A673 (cell line): ENCODE data around the gene NEMP2. TPM values are rescaled to one million over a fixed set of nuclear protein-coding genes. Genes with fewer than 3 reads are reported as not detected.

Experiments
- BruUV-seq: library from RNA; stranded (reverse); fragments of 400-500 nt; replicated peaks from 2 replicates; lab custom pipeline; 2021; lab: Mats Ljungman, UMichigan
- CTCF ChIA-PET: fragments of 300-600 bp; sonication (Branson Sonifier 250); formaldehyde crosslinking; loops from one replicate; lab custom pipeline; 2022; ENCODE audit warnings: antibody characterized with exemption; lab: Charles Lee
- POLR2A ChIA-PET: fragments of 300-600 bp; sonication (Branson Sonifier 250); formaldehyde crosslinking; loops from one replicate; lab custom pipeline; 2022; ENCODE audit warnings: antibody characterized with exemption; ENCODE audit not compliant: low non-redundant PET; lab: Charles Lee
- DNase-seq: peaks from one replicate; pipeline ENCODE4 v3.0.0-alpha.2; 2015; ENCODE audit warnings: low spot score
- H3K27ac ChIP-seq: fragments of 200-600 bp; sonication (generic); 2 replicates; pipeline ENCODE4 v1.5.1; 2016; ENCODE audit warnings: mixed run types, low read depth, mild to moderate bottlenecking, mixed read lengths, antibody characterized with exemption, low read length; ENCODE audit not compliant: poor library complexity, severe bottlenecking
- H3K27me3 ChIP-seq: fragments of 200-600 bp; sonication (generic); replicated peaks from 2 replicates; pipeline ENCODE4 v1.6.1; 2017; ENCODE audit warnings: mixed run types, low read depth, mild to moderate bottlenecking, mixed read lengths, antibody characterized with exemption, low read length; ENCODE audit not compliant: insufficient read depth, poor library complexity
- H3K36me3 ChIP-seq: fragments of 200-600 bp; sonication (generic); 2 replicates; pipeline ENCODE4 v1.6.1; 2016; ENCODE audit warnings: mixed run types, mild to moderate bottlenecking, mixed read lengths, antibody characterized with exemption, low read length; ENCODE audit not compliant: insufficient read depth, poor library complexity, severe bottlenecking
- H3K4me1 ChIP-seq: fragments of 200-600 bp; sonication (generic); 2 replicates; pipeline ENCODE4 v1.6.1; 2017; ENCODE audit warnings: mixed run types, mild to moderate bottlenecking, mixed read lengths, antibody characterized with exemption, low read length; ENCODE audit not compliant: insufficient read depth, poor library complexity, severe bottlenecking
- H3K4me3 ChIP-seq: fragments of 200-600 bp; sonication (generic); 2 replicates; pipeline ENCODE4 v1.5.1; 2016; ENCODE audit warnings: low read depth, mixed run types, mild to moderate bottlenecking, mixed read lengths, low read length; ENCODE audit not compliant: poor library complexity, severe bottlenecking
- H3K9me3 ChIP-seq: fragments of 200-600 bp; sonication (generic); 2 replicates; pipeline ENCODE4 v1.6.1; 2016; ENCODE audit warnings: mixed run types, low read depth, mild to moderate bottlenecking, mixed read lengths, antibody characterized with exemption, low read length; ENCODE audit not compliant: poor library complexity, severe bottlenecking
- EZH2 ChIP-seq: fragments of 200-600 bp; sonication (generic); IDR thresholded peaks from 2 replicates; pipeline ENCODE4 v1.6.1; 2017; ENCODE audit warnings: borderline replicate concordance, low read depth, mild to moderate bottlenecking, mixed read lengths, antibody characterized with exemption, low read length; ENCODE audit not compliant: poor library complexity, severe bottlenecking
- intact Hi-C: fragments of 100-400 bp; cut with micrococcal nuclease; formaldehyde crosslinking; loops from one replicate; pipeline ENCODE4 v1.10.0; 2022; ENCODE audit not compliant: unreplicated experiment
- total RNA-seq: library from RNA; stranded (reverse); gene quantifications from 2 replicates; pipeline ENCODE4 v1.2.3, GENCODE V29; 2021
- TF ChIP-seq, protein P1 (sequence below): fragments of 300-800, 200-600 bp; sonication (generic); conservative IDR thresholded peaks from 2 replicates; pipeline ENCODE4 v1.5.1; 2017; ENCODE audit warnings: low read depth, mild to moderate bottlenecking, antibody characterized with exemption, low read length, moderate library complexity, mixed read lengths

The NEMP2 gene
- total RNA-seq, 1 experiment from 2014 or later: 12.6 TPM

DNA sequence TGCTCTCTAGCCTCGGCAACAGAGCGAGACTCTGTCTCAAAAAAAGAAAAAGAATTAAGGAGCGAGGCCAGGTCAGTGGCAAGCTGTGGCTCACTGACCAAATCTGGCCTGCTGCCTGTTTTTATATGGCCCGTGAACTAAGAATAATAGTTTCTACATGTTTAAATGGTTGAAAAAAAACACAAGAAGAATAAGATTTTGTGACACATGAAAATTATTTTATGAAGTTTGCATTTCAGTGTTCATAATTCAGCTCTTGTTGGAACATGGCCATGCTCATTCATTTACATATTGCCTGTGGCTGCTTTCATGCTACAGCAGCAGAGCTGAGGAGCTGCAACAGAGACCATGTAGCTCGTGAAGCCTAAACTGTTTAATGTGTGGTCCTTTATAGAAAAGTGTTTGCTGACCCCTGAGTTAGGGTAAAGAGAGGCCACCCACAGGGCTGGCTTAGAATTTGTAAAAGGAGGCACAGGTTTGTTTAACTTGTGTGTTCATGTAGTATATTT, 66.9 kb downstream of the NEMP2 start:
- CTCF ChIA-PET: no interaction called here
- H3K4me3 ChIP-seq: no peak overlapping the region
- H3K36me3 ChIP-seq: no peaks in the 10 kb centered on the region
- no peaks in the 10 kb centered on the region for H3K9me3 ChIP-seq
- peak overlapping the region; percentile 78 for H3K27ac ChIP-seq
- H3K27me3 ChIP-seq: no peaks in the 10 kb centered on the region
- no TSS peak for BruUV-seq
- intact Hi-C loops: no loop called here
- POLR2A ChIA-PET: no interaction called here
- peak; percentile 14 for DNase-seq
- peaks cover 40% of the 10 kb centered on the region for H3K4me1 ChIP-seq
- TF ChIP-seq, protein P1, sequence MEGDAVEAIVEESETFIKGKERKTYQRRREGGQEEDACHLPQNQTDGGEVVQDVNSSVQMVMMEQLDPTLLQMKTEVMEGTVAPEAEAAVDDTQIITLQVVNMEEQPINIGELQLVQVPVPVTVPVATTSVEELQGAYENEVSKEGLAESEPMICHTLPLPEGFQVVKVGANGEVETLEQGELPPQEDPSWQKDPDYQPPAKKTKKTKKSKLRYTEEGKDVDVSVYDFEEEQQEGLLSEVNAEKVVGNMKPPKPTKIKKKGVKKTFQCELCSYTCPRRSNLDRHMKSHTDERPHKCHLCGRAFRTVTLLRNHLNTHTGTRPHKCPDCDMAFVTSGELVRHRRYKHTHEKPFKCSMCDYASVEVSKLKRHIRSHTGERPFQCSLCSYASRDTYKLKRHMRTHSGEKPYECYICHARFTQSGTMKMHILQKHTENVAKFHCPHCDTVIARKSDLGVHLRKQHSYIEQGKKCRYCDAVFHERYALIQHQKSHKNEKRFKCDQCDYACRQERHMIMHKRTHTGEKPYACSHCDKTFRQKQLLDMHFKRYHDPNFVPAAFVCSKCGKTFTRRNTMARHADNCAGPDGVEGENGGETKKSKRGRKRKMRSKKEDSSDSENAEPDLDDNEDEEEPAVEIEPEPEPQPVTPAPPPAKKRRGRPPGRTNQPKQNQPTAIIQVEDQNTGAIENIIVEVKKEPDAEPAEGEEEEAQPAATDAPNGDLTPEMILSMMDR: no peak
- TF ChIP-seq EZH2: no peak

DNA sequence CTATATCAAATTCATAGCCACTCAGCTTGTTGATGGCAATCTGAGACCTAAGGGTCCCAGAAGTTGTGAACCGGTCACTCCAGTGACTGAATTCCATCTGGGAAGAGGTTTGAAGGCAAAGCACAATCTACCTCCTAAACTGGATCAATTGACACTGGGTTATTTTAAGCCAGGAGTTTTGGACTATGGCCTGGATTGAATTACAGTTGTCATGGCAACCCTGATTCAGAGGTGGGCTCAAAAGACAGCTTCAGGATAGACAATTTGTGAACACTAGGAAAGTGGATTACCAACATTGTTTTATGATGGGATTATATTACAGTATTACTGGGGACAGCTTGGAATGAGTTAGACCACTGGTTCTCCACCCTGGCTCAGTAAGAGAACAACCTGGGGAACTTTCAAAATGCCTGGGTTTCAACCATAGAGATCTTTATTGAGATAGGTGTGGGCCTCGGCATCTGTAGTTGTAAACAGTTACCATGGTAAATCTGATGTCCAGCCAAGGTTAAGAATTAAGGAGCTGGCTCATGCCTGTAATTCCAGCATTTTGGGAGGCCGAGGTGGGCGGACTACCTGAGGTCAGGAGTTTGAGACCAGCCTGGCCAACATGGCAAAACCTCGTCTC, 67.6 kb downstream of the NEMP2 start:
- no TSS peak for BruUV-seq
- no peaks in the 10 kb centered on the region for H3K9me3 ChIP-seq
- intact Hi-C loops: no loop called here
- peaks cover 40% of the 10 kb centered on the region for H3K4me1 ChIP-seq
- no peaks in the 10 kb centered on the region for H3K27me3 ChIP-seq
- H3K27ac ChIP-seq: no peak overlapping the region
- POLR2A ChIA-PET: no interaction called here
- H3K36me3 ChIP-seq: no peaks in the 10 kb centered on the region
- H3K4me3 ChIP-seq: no peak overlapping the region
- CTCF ChIA-PET: no interaction called here
- peak; percentile 25 for DNase-seq
- TF ChIP-seq EZH2: no peak
- TF ChIP-seq, protein P1: no peak

DNA sequence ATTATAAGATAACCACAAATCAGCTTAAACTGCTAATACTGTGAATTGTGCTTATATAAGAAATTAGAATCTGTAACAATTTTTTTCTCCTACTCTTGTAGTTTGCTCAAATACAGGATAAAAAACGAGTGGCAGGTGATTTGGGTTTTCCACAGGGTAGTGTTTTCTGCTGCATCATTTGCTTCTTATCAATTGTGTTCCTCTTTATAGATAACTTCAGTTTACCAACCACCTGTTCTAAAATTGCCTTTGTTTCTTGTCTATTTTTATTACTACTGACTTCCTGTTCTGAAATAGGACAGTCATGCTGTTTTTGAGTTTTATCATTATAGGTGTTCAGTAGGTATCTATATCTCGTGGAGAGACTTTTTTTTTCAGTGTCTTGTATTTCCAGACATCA, 69.5 kb downstream of the NEMP2 start:
- no peaks in the 10 kb centered on the region for H3K9me3 ChIP-seq
- peaks cover 36% of the 10 kb centered on the region for H3K4me1 ChIP-seq
- BruUV-seq: no TSS peak
- no peak overlapping the region for H3K4me3 ChIP-seq
- H3K27me3 ChIP-seq: no peaks in the 10 kb centered on the region
- no peak overlapping the region for H3K27ac ChIP-seq
- DNase-seq: no peak
- no peaks in the 10 kb centered on the region for H3K36me3 ChIP-seq
- intact Hi-C loops: no loop called here
- TF ChIP-seq, protein P1: no peak
- TF ChIP-seq EZH2: no peak
- CTCF ChIA-PET: no interaction called here
- POLR2A ChIA-PET: no interaction called here
